GM19372 (cell line): ENCODE measurements around the gene MAPK1IP1L.
"Not testable (repeated sequence)": the region's sequence is repeated elsewhere in the genome, so short reads cannot be mapped to it uniquely, and the experiment has no call there.

ENCODE experiments used
- ATAC-seq: cut with Tn5 transposase; IDR thresholded peaks from one replicate; pipeline ENCODE4 v1.9.1; 2021; ENCODE audit warnings: mild to moderate bottlenecking, low read depth, moderate library complexity; ENCODE audit not compliant: unreplicated experiment

Gene MAPK1IP1L

DNA sequence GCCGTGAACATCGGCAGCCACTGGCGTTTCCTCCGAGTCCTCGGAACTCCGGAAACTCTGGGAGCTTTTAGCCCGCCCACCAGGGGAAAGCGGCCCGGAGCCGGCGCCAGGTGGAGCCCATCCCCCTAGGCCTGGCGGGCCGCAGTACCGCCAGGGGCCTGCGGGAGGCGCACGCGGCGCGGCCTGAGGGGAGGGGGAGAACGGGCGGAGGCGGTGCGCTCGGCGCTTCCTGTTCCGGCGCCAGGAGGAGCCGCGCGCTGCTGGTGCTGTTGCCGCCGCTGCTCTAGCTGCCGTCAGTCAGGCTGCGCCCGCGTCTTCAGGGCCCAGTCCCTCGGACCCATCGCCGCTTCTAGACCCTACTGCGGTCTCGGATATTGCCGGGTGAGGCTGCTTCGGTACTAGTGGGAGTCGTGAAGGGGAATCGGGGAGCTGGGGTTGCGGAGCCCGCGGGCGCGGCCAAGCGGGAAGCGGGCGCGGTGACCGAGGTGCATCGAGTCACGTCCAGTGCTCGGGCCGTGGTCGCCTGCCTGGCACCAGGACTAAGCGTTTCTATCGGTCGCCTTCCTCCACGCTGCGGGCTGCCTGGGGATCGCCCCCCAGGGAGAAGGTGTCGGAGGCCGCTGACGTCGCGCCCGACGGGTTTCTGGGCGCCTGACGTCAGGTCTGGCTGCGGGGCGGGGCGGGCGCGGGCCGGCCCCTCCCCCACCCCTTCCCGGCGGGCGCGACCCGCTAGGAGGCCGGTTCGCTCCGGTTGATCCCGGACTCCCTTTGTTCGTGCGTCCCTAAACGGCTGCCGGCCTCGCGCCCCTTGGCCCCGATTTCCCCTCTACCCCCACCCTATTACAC is at the start of gene MAPK1IP1L:
Gene MAPK1IP1L, plus strand, starts transcription at position 225 of the 846 bp plus-strand sequence. CDS start 10,037 bp downstream, outside the sequence.
- ATAC-seq: peak; percentile 88

- ATAC-seq: no peak
Observed at GRCh38 chr14:55005071-55005470, 46.4 kb upstream of the MAPK1IP1L start.

- no peak for ATAC-seq
Observed at GRCh38 chr14:55015006-55015405, 36.4 kb upstream of the MAPK1IP1L start.

GRCh38 chr14:55019968-55020554 is 31.4 kb upstream of the MAPK1IP1L start:
- ATAC-seq: no peak

GRCh38 chr14:55024365-55024764 is 27.1 kb upstream of the MAPK1IP1L start:
- ATAC-seq: not testable (repeated sequence)

GRCh38 chr14:55025948-55026347 is 25.5 kb upstream of the MAPK1IP1L start:
- no peak for ATAC-seq

- ATAC-seq: no peak
Observed at GRCh38 chr14:55026441-55026792, 25.0 kb upstream of the MAPK1IP1L start.

- peak; percentile 97 for ATAC-seq
Observed at GRCh38 chr14:55026793-55027561, 24.5 kb upstream of the MAPK1IP1L start, which contains the start of the genes SOCS4 and WDHD1. TSS of gene SOCS4 (plus strand) at chr14:55027236. CDS start at chr14:55043042, 15,806 bp downstream. TSS of gene WDHD1 (minus strand) at chr14:55027099. CDS start at chr14:55026787, 312 bp downstream.

GRCh38 chr14:55028066-55028465 is 23.4 kb upstream of the MAPK1IP1L start:
- no peak for ATAC-seq

DNA sequence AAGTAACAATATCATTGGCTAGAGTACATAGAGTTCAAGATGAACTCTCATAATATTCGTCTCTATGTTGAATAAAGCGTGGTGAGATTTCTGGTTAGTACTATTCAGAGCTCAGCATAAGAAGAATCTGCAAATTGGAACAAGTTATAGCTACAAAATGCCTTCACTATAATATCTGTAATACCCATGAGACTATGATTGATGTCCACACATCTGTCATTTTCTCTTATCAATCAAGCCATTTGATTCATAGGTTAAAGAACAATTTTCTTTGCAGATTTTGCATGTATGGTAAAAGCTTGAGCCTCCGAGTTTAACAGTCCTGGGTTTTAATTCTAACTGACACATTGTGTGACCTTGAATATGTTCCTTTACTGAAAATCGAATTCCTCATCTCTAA is 23.0 kb upstream of the MAPK1IP1L start:
- ATAC-seq: no peak

GRCh38 chr14:55031190-55031589 is 20.3 kb upstream of the MAPK1IP1L start:
- ATAC-seq: no peak

DNA sequence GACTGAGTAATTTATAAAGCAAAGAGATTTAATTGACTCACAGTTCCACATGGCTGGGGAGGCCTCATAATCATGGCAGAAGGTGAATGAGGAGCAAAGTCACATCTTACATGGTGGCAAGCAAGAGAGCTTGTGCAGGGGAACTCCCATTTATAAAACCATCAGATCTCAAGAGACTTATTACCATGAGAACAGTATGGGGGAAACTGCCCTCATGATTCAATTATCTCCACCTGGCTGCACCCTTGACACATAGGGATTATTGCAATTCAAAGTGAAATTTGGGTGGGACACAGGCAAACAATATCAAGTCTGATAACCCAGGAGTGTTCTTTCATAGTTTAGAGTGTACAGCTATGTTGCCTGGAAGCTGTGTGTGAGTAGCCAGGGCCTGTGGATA is 13.5 kb upstream of the MAPK1IP1L start:
- not testable (repeated sequence) for ATAC-seq

GRCh38 chr14:55038708-55039107 is 12.7 kb upstream of the MAPK1IP1L start:
- ATAC-seq: no peak

DNA sequence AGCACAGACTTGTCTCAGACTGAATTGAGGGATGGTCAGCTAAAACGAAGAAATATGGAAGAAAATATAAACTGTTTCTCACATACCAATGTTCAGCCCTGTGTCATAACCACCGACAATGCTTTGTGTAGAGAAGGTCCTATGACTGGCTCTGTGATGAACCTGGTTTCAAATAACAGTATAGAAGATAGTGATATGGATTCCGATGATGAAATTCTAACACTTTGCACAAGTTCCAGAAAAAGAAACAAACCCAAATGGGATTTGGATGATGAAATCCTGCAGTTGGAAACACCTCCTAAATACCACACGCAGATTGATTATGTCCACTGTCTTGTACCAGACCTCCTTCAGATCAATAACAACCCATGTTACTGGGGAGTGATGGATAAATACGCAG is 7.9 kb upstream of the MAPK1IP1L start:
- no peak for ATAC-seq

- no peak for ATAC-seq
Observed at GRCh38 chr14:55045087-55045486, 6.4 kb upstream of the MAPK1IP1L start.

GRCh38 chr14:55047301-55048053 is 4.0 kb upstream of the MAPK1IP1L start:
- no peak for ATAC-seq

DNA sequence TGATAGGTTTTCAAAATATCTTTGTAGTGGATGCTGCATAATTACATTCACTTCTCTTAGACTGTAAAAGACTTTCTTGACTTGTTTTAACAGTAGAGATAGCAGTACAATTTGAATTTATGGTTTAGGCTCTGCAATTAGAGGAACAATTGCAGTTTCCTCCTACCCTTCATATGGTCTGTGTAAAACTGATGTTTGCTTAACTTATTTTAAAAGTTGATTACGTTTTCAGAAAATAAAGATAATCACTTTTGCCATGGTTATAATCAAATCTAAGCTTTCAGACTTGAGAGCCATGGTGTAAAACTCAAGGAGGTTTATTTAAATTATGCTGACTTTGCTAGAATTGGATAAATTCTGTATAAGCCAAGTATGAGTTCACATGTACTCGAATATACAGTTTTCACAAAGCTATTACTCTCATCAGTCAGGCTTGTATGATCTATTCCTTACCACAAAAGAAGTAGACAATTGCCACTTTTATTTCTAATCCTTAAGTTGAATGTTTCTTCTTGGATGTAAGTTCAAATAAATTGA is 2.5 kb upstream of the MAPK1IP1L start:
- ATAC-seq: no peak

DNA sequence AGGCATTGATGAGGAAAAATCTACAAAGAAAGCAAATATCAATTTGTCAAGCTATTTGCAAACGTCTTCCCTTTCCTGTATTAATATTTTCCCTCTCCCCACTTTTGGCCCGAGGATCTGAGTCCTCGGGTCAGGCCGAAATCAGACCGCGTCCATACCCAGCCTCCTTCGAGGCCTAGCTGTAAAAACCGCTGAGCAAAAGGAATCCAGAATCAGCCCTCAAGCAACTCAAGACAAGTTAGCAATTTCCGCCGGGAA is 353 bp upstream of the MAPK1IP1L start:
- peak; percentile 35 for ATAC-seq

GRCh38 chr14:55052269-55052930 is 953 bp downstream of the MAPK1IP1L start:
- ATAC-seq: no peak

GRCh38 chr14:55053018-55053417 is 1.6 kb downstream of the MAPK1IP1L start:
- ATAC-seq: no peak
